Endothelial cell of umbilical vein (primary cell): ENCODE measurements around the gene C1R.

Experiments
- POLR2A ChIP-seq: IDR thresholded peaks from 2 replicates; pipeline ENCODE4 v1.6.1; 2012; ENCODE audit warnings: low read depth, mild to moderate bottlenecking, control low read depth, low read length
- TF ChIP-seq, protein P1 (sequence below), 2 donors: IDR thresholded peaks; 1 replicate in 1 of 2; 2 replicates in 1 of 2; pipeline ENCODE4 v1.5.1; 2011; ENCODE audit warnings: low read length in 2 of 2, mild to moderate bottlenecking in 2 of 2, moderate library complexity in 2 of 2, control low read depth in 1 of 2, inconsistent platforms in 1 of 2, low read depth in 1 of 2; ENCODE audit not compliant: insufficient read depth in 1 of 2; ENCODE audit errors: extremely low read depth in 1 of 2

DNA sequence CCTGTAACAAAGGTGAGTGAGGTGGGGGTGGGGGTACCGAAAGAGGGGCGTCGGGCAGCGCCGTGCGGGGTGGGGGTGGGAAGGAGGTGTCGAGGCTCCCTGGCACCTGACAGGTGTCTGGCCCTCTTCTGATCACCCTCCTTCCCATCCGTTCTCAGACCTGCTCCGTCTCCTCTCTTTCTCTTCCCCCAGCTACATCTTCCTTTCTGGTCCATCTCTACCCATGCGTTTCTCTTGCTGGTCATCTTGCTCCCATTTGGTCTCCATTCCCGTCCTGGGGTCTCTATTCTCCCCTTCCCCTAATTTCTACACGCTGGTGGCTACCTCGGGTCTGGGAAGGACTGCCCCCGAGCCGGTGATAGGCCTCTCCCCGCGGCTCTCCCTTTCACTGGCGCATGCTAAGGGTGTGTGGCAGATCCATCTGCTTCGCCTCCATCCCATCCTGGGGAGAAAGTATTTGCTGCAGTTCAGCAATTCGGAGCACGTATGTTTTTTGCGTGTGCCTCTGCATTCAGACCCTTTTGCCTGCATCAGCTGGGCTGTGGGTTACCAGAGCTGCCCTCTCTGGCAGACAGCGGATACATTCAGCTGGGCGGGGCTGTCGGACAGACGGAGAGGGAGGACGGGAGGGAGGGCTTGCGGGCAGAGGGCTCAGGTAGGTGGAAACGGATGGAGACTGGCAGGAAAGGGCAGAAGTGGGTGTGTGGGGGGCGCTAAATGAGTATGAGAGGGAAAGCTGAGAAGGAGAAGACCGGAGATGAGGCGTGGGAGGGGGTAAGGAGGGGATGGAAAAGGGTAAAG lies 38.7 kb upstream of the C1R start:
- TF ChIP-seq POLR2A = no peak
- TF ChIP-seq, protein P1, sequence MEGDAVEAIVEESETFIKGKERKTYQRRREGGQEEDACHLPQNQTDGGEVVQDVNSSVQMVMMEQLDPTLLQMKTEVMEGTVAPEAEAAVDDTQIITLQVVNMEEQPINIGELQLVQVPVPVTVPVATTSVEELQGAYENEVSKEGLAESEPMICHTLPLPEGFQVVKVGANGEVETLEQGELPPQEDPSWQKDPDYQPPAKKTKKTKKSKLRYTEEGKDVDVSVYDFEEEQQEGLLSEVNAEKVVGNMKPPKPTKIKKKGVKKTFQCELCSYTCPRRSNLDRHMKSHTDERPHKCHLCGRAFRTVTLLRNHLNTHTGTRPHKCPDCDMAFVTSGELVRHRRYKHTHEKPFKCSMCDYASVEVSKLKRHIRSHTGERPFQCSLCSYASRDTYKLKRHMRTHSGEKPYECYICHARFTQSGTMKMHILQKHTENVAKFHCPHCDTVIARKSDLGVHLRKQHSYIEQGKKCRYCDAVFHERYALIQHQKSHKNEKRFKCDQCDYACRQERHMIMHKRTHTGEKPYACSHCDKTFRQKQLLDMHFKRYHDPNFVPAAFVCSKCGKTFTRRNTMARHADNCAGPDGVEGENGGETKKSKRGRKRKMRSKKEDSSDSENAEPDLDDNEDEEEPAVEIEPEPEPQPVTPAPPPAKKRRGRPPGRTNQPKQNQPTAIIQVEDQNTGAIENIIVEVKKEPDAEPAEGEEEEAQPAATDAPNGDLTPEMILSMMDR (IDR thresholded peaks at IDR 0.05; ENCODE audit: extremely low read depth in 1 of 2, insufficient read depth in 1 of 2, low read depth in 1 of 2, low read length in 2 of 2) = no peak
